CD4-positive, alpha-beta T cell treated with Interleukin-21 for 1 hour (primary cell): Measurements from ENCODE around the gene LRRC14B.
"Not testable (repeated sequence)": the region's sequence is repeated elsewhere in the genome, so short reads cannot be mapped to it uniquely, and the experiment has no call there.

ENCODE experiments used
- DNase-seq: peaks from one replicate; pipeline ENCODE4 v3.0.0-alpha.2; 2020

Gene LRRC14B

DNA sequence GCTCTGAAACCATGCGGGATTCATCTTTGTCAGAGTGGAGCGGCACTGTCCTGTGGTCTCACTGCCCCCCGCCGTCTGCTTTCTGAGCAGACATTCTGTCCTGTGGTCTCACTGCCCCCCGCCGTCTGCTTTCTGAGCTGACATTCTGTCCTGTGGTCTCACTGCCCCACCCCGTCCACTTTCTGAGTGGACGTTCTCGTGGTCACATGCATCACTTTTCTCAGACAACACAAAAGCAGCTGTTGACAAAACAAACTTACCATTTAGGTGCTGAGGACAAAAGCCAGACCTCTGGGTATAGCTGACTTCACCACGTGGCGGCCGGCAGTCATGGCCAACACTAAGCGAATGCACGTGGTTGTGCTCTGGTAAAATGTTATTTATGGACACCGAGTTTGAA is 2.8 kb downstream of the LRRC14B start:
- DNase-seq: no peak

DNA sequence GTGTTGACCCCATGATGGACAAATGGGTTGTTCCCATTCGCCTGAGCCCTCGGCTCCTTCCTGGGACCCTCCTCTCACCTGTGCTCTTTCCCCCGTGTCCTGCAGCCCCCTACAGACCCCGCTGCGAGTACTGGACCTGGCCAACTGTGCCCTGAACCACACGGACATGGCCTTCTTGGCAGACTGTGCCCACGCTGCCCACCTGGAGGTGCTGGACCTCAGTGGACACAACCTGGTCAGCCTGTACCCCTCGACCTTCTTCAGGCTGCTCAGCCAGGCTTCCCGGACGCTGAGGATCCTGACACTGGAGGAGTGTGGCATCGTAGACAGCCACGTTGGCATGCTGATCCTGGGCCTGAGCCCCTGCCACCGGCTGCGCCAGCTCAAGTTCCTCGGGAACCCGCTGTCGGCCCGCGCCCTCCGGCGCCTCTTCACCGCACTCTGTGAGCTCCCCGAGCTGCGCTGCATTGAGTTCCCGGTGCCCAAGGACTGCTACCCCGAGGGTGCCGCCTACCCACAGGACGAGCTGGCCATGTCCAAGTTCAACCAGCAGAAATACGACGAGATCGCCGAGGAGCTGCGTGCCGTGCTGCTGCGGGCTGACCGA is 3.4 kb downstream of the LRRC14B start:
- DNase-seq: no peak

DNA sequence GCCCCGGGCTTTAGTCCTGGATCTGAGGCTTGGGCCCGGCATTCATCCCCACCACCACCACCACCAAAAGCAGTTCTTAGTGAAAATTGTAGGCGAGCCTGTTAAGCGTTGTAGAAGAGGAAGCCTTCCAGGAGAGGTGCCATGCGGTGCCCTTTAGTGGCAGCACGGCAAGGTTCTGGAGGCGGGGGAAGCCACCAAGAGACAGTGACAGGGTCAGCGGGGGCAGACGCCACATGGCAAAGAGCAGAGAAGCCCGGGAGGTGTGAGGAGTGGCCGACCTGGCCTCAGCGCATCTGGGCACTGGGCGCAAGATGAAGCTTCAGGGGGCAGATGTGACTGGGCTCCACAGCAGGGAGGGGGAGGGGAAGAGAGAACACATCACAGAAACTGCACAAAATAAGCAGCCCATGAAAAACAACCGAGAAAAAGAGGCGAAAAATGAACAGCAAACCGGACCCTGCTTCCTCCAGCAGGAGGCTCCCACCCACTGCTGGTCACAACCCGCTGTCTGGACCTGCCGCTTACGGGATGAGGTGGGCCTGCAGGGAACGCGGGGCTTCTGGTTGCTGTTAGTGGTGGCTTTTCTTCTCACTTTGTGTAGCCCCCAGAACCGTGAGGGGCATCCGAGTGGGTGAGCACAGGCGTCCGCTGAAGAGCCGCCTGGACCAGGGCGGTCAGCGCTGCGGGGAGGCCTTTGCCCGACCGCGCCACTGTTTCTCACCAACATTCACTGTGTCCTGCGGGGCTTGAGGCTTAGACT is 4.3 kb downstream of the LRRC14B start:
- DNase-seq: no peak

DNA sequence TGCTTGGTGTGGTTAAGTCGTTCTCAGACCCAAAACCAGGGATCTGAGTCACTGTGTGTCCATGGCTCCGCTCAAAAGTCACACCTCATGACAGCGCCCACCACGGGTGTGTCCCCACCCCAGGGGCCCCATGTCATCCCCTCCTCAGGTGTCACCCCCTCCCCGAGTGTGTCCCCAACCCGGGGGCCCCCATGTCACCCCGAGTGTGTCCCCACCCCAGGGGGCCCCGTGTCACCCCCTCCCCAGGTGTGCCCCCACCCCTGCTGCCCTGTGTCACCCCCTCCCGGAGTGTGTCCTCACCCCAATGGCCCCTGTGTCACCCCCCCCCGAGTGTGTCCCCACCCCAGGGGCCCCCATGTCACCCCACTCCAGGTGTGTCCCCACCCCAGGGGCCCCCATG is 5.1 kb downstream of the LRRC14B start:
- DNase-seq: no peak

DNA sequence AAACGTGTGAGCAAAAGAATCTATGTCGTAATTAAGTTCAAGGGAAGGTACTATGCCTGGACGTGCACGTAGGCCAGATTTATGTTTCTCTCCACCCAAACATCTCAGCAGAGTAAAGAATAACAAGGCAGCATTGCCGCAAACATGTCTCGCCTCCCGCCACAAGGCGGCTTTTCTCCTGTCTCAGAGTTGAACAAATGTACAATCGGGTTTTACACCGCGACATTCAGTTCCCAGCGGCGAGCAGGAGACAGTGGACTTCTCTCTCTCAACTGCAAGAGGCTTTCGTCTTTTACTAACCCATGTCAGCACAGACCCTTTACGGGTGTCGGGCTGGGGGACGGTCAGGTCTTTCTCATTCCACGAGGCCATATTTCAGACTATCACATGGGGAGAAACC is 5.7 kb downstream of the LRRC14B start:
- not testable (repeated sequence) for DNase-seq

DNA sequence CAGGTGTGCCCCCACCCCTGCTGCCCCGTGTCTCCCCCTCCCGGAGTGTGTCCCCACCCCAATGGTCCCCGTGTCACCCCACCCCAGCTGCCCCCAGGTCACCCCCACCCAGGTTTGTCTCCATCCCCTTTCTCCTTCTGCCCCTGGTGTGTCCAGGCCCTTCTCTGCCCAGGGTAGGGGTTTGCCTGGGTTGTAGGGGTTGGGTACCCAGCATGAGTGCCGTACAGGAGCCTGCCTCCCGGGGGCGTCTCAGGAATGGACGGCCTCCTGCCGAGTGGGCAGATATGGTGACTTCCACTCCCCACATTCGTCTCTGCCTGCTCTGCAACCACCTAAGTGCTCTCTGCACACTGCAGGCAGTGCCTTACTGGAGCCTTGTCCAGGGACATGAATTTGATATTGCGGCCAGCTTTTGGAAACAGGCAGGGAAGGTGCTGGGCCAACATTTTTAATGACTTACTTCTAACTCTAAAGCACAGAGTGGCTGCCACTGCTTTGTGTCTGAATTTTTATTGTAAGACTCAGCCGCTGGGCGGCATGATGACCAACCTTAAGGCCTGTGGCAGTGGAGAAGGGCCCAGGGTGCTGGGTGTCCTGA is 6.7 kb downstream of the LRRC14B start:
- no peak for DNase-seq

DNA sequence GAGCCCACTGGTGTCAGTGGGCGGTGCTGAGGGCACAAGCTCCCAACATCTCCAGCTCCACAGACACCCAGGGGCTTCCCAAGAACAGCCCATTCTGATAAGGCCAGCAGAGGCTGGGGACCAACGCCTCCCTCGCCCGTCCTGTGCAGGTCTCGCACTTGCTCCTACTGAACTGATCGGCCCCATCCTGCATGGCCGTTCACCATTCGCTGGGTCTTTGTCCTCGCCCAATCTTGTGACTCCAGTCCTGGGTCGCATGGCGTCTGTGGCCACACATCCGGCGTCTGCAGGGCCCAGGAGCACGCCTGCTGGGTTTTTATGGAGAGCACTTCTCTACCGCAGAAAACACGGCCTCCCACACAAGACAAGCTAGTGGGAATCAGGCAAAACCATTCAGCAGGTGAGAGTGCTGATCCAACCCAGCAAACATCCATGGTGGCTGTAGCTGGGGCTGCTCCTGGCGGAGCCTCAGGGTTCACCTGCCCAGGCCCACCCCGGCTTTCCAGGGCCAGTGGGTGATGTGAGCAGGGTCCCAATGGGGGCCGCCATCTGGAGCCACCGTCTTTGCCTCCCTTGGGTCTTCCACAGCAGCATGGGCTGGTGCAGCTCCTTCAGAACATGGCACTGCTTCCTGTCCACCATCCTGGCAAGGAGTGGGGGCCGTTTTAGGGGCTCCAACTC is 7.4 kb downstream of the LRRC14B start:
- no peak for DNase-seq

DNA sequence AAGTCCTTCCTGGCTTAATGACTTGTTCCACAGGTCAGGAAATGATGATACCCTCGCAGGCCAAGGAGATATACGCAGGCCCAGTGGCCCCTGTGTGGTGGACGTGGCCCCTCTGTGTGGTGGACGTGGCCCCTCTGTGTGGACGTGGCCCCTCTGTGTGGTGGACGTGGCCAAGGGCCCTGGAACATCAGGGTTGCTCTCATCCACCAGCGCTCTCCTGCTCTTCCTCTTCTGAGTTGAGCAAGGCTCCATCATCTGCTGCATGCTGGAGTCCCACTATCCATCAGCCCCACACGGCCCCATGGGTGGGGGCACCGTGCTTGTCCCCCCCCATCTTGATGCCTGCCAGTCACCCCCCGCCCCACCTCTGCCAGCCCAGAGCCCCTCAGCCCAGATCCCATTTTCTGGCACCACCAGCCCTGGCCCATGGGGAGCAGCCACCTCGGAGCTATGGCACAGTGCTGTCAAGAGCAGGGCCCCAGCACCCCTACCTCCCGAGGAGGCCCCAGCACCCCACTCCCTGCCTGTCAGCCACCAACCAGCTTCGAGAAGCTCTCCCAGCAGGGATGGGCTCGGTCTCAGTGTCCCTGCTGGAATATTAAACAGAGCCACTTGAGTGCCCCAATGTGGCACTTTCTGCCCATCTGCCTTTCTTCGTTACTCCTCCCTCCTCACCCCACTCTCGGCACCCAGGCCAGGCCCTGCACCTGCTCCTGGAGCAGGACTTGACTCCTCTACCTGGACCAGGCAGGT is 8.1 kb downstream of the LRRC14B start:
- DNase-seq: no peak

DNA sequence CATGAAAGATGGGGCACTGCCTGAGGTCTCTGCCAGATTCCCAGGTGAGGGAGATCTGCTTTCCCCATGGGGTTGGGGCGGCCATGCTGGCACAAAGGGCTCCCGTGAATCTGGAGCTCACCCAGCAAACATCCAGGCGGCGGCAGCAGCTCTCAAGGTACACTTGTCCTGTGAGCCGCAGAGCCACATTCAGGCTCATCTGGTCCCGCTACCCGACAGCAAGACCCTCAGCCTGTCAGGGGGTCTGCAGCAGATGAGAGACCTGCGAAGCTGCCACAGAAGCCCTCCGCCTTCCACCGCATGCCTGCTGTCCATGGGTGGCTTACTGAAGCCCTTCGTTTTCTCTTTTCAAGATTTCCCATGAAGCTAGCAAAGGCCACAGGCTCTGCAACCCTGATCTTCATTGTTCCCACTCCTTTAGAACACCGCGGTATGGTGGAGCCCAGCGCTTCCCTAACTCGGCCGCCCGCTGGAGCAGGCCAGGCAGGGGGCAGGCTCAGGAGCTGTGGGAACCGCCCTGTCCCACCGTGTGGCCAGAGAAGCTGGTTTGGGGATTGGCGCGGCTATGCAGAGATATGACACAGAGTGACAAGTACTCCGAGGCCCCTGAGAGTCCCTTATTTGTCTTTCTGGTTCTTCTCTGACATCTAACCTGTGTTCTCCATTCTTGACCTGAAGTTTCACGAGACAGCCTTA is 8.8 kb downstream of the LRRC14B start:
- DNase-seq: no peak

DNA sequence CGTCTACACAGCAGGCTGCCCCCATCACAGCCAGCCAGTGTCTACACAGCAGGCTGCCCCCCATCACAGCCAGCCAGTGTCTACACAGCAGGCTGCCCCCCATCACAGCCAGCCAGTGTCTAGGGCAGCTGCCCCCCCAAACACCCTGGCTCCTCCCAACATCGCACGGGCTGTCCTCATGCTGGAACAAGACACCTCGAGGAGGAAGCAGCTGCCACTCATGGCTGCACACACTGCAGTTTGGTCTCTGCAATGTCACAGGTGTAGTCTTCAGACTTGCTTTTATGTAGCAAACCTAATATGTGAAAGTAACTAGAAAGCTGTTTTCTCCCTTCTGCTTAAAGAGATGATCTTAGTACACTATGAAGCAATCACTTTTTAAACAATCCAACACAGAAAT is 9.7 kb downstream of the LRRC14B start:
- no peak for DNase-seq

DNA sequence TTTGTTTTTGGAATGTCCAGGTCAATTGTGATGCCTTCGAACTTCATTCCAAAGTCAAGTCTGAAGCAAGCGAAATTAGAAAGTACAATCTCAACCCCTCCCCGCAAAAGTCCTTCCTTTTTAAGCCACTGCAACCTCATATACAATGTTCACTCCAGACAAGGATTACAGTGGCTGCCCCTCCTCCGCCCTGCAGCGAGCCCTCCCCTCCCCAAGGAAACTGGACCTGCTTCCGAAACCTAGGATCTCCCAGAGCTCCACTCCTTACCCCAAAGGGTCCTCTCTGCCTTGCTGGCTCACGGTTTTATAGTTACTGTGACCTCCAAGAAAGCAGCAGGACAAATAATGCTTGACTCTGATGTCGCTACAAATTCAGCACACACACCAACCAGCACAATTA is 10.4 kb downstream of the LRRC14B start:
- no peak for DNase-seq

DNA sequence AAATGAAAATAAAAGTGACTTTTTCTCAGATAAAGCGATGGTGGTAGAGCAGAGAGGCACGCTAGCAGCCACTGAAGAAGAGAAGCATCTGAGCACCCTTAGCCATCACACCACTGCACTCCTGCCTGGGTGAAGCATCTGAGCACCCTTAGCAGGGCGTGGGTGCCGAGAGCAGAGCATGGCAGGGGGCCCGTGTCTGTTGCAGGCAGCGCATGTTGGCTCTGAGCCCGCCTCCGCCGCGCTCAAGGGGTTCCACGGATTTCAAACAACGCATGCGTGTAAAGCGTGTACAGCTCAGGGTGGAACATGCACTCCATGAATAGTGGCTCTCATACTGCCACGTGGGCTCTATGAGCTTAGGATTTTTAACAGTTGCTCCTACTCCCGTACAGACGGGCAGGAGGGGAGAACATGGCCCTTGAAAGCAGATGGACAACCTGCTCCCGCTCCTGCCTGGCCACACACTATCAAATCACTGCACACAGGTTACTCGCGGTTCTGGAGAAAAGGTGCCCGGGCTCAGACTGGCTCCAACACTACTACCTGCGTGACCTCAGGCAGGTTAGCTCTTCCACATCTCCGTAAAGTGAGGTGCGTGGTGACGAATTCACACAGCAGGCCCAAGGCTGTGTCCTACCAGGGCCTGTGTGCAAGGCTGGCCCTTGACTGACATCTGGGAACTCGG is 12.1 kb downstream of the LRRC14B start:
- no peak for DNase-seq

DNA sequence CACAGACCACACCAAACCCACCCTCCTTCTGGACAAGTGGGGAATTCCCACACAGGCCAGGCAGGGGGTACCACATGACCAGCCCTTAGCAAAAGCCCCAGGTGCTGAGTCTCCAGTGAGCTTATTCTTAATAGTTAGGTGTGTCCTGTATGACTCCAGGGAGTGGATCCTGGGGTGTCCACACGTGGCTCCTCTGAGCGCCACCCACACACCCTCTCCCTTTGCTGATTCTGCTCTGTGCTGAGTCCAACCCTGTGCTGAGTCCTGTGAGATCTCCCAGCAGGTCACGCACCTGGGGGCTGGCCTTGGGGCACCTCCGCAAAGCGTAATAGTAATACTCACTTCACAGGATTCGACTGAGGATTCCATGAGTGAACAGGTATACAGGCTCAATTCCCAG is 12.7 kb downstream of the LRRC14B start:
- no peak for DNase-seq

DNA sequence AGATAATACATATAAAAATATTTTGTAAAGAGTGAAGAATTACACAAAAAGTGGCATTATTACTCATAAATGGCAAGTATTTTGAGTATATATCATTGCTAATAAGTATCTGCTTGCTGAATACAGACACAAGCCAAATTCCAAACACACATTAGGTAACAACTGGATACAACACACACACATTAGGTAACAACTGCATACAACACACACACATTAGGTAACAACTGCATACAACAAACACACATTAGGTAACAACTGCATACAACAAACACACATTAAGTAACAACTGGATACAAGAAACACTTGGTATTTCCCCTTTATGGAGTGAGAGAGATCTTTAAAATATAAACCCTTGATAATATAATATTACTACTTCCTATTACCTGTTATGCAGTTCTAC is 13.2 kb downstream of the LRRC14B start:
- DNase-seq: no peak

DNA sequence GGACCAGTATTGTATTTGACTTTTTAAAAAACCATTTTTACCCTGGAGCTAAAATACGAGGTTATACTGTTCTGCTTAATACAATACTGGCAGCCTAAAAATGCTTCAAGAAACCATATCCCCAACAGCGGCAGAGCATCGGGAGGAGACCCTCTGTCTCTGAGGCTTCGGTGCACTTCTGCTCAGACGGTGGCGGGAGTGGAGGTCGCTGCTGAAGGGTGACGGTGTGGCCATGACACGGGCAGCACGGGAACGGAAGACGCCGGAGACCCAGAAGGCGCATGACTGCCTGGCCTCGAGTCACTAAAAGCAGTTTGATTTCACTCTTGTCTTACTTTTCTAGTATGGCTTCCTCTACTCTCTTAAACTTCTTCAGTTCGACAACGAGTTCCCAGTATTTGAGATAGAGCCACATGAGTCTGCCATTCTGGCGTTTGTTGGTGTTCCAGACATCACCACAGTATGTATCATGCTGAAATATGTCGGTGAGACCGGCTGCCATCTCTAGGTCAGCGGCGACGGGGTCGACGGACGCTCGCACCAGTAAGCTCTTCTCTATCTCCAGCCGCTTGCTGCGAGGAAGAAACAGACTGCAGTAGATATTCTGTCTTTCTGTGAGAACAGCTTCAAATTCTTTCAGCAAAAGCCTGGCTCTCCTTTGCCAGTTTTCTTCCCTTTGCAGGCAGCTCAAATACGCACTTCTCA is 13.8 kb downstream of the LRRC14B start:
- no peak for DNase-seq

DNA sequence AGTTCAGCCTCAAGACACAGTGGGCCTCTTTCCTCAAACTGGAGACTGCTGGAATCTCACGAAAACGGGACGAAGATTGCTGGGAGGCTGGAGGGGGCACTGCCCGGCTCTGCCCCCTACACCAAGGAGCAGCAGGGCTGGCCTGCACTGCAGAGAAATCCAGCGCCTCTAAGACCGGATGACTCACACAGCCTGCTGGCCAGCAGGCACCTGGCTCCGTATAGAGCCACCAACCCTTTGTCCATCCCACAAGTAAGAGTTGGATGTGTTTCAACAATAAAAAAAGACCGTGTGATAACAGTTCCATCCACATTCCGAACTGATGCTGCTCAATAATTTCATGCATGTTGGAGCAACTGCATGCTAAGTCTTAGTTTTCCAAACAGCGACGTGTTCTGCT is 15.1 kb downstream of the LRRC14B start:
- DNase-seq: no peak

DNA sequence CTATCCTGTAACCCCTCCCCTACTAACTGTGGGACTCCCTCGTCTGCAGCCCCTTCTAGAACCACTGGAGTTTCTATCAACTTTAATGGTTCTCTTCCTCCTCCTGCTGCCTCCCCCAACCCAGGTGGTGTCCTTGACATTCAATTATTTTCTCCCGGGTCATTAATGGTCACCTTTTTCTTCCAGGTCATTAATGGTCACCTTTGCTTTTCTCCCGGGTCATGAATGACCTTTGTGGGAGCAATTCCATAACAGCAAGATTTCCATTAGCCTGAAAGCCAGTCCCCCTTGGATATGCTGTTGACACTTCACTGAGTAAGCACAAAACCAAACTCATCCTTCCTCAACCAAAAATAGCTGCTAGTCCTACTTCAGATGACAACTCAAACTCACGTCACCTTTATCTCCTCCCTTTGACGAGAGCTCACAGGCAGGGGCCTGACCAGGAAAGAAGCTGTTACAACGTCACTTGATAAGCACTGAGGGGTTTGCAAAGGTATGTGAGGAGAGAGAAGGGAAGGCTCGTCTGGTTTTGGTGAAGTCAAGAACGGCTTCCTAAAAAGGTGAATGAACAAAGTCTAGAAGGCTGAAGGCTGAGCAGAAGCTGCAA is 15.7 kb downstream of the LRRC14B start:
- no peak for DNase-seq

DNA sequence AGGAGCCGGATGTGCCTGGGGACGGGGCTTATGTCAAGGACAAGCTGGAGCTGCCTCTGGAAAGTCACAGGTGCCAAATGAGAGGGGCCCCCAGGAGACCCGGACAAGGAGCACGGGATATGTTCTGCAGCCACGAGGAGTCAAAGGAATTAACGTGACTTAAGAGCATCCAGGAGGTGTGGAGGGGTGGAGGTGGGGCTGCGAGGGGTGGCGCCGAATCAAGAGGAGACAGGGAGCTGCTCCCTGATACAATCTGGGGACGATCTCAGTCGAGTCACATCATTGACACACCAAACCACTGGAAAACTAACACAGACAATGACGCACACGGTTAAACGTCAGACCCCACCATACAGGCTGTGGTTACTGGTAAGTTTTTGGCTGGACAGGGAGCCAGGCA is 16.3 kb downstream of the LRRC14B start:
- DNase-seq: no peak

DNA sequence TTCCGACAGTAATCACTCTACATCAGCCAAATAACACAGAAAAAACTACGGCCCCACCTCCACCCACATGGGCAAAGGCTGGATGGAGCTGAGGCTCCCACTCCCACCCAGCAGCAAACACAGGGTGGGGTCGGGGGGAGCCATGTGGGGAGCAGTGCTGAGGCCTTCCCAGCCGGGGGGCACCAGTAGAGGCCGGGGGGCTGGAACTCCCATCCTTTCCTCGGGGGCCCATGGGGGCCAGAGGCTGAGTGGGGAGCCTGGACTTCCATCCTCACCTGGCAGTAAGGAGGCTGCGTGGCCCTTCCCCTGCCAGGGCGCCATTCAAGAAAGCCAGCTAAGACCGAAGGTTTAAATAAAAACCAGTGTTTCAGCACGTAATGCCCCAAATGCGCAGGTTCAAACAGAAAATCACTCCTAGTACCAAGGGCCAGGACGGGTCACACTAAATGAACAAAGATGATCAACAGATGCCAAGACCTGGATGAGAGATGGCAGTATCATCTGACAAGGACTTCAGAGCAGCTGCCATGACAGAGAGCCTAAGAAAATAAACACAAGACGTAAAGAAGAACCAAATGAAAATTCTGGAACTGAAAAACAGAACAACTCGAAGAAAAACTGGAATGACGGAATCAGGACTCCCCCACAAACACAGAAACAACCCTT is 17.3 kb downstream of the LRRC14B start:
- DNase-seq: no peak

DNA sequence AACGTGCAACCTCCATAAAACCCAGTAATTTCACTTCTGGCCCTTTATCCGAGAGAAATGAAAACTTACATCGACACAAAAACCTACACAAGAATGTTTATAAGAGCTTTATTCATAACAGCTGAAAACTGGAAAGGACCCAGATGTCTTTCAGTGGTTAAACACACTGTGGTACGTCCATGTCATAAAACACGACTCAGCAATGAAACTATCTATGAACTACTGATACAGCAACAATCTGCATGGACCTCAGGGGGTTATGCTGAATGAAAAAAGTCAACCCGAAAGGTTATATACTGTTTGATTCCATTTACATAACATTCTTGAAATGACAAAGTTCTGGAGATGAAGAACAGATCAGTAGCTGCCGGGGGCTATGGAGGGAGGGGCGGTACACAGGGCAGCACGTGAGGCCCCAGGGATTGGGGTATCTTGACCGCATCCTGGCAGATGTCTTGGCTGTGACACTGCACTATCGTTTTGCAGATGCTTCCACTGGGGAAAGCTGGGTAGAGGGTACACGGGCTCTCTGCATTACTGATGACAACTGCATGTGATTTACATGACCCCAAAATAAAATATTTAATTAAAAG is 22.6 kb downstream of the LRRC14B start:
- no peak for DNase-seq
